Activated CD4-positive, CD25-positive, alpha-beta regulatory T cell treated with anti-CD3 and anti-CD28 coated beads, Interleukin-2, amount 50 U/mL, for 24 hours (primary cell): ENCODE measurements around the gene SMIM44.
"Not testable (repeated sequence)": the region's sequence is repeated elsewhere in the genome, so short reads cannot be mapped to it uniquely, and the experiment has no call there.

ENCODE experiments used
- ATAC-seq, 2 donors: fragments of 150-1000 bp; cut with Tn5 transposase; one replicate each; pipeline ENCODE4 v1.10.0; 2021; ENCODE audit warnings: mild to moderate bottlenecking in 1 of 2, moderate library complexity in 1 of 2

SMIM44 gene

GRCh38 chr19:3456925-3457527, 26.2 kb downstream of the SMIM44 start:
- no peak for ATAC-seq

DNA sequence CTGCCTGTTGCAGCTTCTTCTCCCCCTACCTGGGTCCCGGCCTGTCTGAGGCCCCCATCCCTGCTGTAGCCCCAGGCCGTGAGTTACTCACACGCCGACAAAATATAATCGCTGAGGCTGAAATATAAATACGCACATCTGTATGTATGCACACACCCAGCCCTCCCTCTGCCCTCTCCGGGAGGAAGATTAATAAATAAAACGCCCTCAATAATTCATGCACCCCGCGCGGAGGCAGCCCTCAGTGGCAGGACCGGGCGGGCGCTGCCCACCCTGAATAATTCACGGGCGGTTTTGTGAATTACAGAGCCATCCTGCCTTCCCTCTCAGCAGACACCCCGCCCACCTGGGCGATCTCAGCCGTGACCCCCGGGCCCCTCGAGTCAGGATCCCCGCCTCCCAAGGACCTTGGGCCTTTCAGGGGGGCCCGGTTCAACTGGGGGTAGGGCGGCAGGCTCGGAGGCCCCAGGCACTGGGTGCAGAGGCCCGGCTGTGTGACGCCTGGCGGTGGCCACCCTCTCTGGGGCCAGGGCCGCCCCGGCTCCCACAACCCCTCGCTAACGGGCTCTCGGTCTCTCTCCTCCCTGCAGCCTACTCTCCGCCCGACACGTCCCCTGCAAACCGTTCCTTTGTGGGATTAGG, 27.2 kb downstream of the SMIM44 start:
- no peak for ATAC-seq

DNA sequence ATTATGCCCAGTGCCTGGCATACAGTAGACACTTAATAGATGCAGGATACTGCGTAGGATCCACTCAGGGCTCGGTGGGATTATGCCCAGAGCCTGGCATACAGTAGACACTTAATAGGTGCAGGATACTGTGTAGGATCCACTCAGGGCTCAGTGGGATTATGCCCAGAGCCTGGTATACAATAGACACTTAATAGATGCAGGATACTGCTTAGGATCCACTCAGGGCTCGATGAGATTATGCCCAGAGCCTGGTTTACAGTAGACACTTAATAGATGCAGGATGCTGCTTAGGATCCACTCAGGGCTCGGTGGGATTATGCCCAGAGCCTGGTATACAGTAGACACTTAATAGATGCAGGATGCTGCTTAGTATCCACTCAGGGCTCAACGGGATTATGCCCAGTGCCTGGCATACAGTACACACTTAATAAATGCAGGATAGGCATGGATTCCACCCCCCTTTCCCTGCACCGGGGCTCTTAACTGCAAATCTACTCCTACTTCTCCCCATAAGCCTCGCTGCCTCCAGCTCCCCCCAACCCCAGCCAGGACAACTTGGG, 27.8 kb downstream of the SMIM44 start:
- ATAC-seq, result no peak

GRCh38 chr19:3454656-3455392, 28.4 kb downstream of the SMIM44 start:
- no peak for ATAC-seq

- no peak for ATAC-seq
These were observed 29.4 kb downstream of the SMIM44 start for GRCh38 chr19:3453840-3454239.

GRCh38 chr19:3452942-3453214, 30.4 kb downstream of the SMIM44 start:
- ATAC-seq, result not testable (repeated sequence)

- no peak for ATAC-seq
These were observed 30.9 kb downstream of the SMIM44 start for GRCh38 chr19:3452171-3452941.

GRCh38 chr19:3451451-3451866, 31.8 kb downstream of the SMIM44 start:
- ATAC-seq, result no peak

DNA sequence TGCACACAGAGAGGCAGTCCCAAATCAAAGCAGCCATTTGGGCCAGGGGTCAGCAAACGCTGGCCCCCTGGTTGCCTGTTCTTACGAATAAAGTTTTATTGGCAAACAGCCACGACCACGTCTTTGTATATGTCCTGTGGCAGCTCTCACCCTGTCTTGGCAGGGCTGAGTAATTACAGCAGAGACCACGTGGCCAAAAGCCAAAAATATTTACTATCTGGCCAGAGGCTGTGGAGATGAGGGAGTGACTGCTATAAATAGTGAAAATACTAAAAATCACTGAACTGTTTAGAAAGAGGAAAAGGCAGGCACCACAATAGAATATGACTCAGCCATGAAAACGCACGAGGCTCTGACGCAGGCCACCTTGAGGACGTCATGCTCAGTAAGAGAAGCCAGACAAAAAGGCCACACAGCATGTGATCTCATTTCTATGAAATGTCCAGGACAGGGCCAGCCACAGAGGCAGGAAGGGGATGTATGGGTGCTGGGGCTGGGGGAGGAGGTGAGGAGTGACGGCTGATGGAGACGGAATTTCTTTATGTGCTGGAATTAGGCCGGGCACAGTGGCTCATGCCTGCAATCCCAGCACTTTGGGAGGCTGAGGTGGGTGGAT, 32.3 kb downstream of the SMIM44 start:
- no peak for ATAC-seq

GRCh38 chr19:3448616-3449334, 34.5 kb downstream of the SMIM44 start:
- ATAC-seq, result no peak

GRCh38 chr19:3446657-3447056, 36.6 kb downstream of the SMIM44 start:
- ATAC-seq, result not testable (repeated sequence)

GRCh38 chr19:3444695-3445234, 38.5 kb downstream of the SMIM44 start:
- no peak for ATAC-seq

- ATAC-seq, result no peak
These were observed 39.2 kb downstream of the SMIM44 start for GRCh38 chr19:3443840-3444694.

GRCh38 chr19:3442487-3443071, 40.7 kb downstream of the SMIM44 start:
- ATAC-seq, result no peak

- ATAC-seq, result no peak
These were observed 41.3 kb downstream of the SMIM44 start for GRCh38 chr19:3441986-3442329.

DNA sequence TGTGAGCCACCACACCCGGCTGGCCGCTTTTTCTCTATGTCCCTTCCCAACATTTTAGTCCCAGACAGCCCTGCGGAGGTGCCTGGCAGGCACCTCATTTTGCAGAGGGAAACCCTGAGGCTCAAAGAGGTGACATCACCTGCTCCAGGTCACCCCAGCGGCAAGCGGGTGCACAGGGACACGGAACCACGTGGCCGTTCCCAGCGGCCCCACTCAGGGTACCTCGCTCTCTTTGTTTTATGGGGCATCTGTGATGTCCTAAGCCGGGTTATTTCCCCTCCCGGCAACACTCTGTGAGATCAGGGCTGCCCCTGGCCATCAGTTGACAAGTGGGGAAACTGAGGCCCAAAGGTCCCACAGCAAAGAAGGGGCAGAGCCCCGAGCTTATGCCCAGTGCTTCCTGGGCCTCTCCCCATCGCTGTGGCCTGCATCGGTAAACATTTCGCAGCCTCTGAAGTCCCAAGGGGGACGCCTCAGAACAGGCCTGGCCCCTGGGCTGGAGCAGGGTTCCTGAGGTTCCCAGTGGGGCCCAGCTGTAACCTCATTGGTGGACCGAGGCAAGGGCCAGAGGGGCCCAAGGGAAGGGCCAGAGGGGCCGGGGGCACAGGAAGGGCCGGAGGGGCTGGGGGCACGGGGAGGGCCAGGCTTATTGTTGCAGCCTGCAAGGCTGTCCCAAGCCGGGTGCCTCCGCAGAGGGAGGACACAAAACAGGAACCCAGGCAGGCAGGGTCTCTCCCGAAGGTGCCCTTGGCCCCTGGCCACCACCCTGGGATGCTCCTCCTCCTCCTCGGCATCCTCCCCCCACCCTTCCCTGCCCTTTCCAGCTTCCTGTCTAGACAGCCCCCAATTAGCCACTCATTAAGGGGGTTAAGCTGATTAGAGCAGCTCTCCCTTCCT, 41.9 kb downstream of the SMIM44 start:
- ATAC-seq, result no peak

GRCh38 chr19:3440082-3440481, 43.2 kb downstream of the SMIM44 start:
- peak in 1 of 2 donors; percentile 8 for ATAC-seq

GRCh38 chr19:3434630-3435553, 48.3 kb downstream of the SMIM44 start:
- ATAC-seq, result peak; percentile 97
